Caco-2 (cell line): Measurements from ENCODE around the gene SEC16B. TPM values are rescaled to one million over a fixed set of nuclear protein-coding genes. Genes with fewer than 3 reads are reported as not detected.

Source experiments
- Bru-seq: library from RNA; stranded (reverse); fragments of 400-500 nt; gene quantifications from one replicate; lab custom pipeline; 2021; lab: Mats Ljungman, UMichigan
- BruChase-seq, 2 experiments: library from RNA; stranded (reverse); fragments of 400-500 nt; gene quantifications; one replicate each; lab custom pipeline; 2021; lab: Mats Ljungman, UMichigan
- BruUV-seq: library from RNA; stranded (reverse); fragments of 400-500 nt; replicated peaks from 2 replicates; lab custom pipeline; 2021; lab: Mats Ljungman, UMichigan
- CTCF ChIA-PET: fragments of 300-600 bp; sonication (Branson Sonifier 250); formaldehyde crosslinking; loops from one replicate; lab custom pipeline; 2022; ENCODE audit warnings: antibody characterized with exemption; lab: Charles Lee
- POLR2A ChIA-PET: fragments of 300-600 bp; sonication (Branson Sonifier 250); formaldehyde crosslinking; loops from one replicate; lab custom pipeline; 2022; ENCODE audit warnings: antibody characterized with exemption; lab: Charles Lee
- DNase-seq, 2 experiments: peaks; one replicate each; pipeline versions ENCODE4 v3.0.0 to v3.0.0-alpha.2; 2020 to 2022
- H3K27me3 ChIP-seq: replicated peaks from 2 replicates; pipeline ENCODE4 v1.6.0; 2011; ENCODE audit warnings: low read length; ENCODE audit not compliant: control insufficient read depth, insufficient read depth
- H3K36me3 ChIP-seq: 2 replicates; pipeline ENCODE4 v1.5.1; 2011; ENCODE audit warnings: low read length; ENCODE audit not compliant: control insufficient read depth, insufficient read depth
- H3K4me1 ChIP-seq: fragments of 250-450 bp; sonication (Bioruptor Pico); 2 replicates; pipeline ENCODE4 v1.5.1; 2020; ENCODE audit warnings: mild to moderate bottlenecking
- H3K4me3 ChIP-seq: 2 replicates; pipeline ENCODE4 v1.5.1; 2011; ENCODE audit warnings: low read depth, mild to moderate bottlenecking, control low read depth, low read length
- H3K9me3 ChIP-seq: fragments of 250-450 bp; sonication (Bioruptor Pico); 2 replicates; pipeline ENCODE4 v1.5.1; 2020; ENCODE audit warnings: mild to moderate bottlenecking, moderate library complexity
- H3K27ac Mint-ChIP-seq: one replicate; pipeline ENCODE4 v1.8.0; 2022; ENCODE audit warnings: mixed read lengths; ENCODE audit not compliant: unreplicated experiment
- H3K27me3 Mint-ChIP-seq: one replicate; pipeline ENCODE4 v1.8.0; 2022; ENCODE audit warnings: mixed read lengths; ENCODE audit not compliant: insufficient read depth, unreplicated experiment
- H3K36me3 Mint-ChIP-seq: one replicate; pipeline ENCODE4 v1.8.0; 2022; ENCODE audit warnings: mild to moderate bottlenecking, mixed read lengths; ENCODE audit not compliant: insufficient read depth, unreplicated experiment
- H3K4me1 Mint-ChIP-seq: one replicate; pipeline ENCODE4 v1.8.0; 2022; ENCODE audit warnings: low read depth, mixed read lengths; ENCODE audit not compliant: unreplicated experiment
- H3K4me3 Mint-ChIP-seq: one replicate; pipeline ENCODE4 v1.8.0; 2022; ENCODE audit warnings: mild to moderate bottlenecking, moderate library complexity, mixed read lengths; ENCODE audit not compliant: unreplicated experiment
- H3K9me3 Mint-ChIP-seq: one replicate; pipeline ENCODE4 v1.8.0; 2022; ENCODE audit warnings: mixed read lengths; ENCODE audit not compliant: unreplicated experiment
- CTCF ChIP-seq, 2 experiments: fragments of 200-600 bp in 1 of 2; IDR thresholded peaks; 1 replicate in 1 of 2; 2 replicates in 1 of 2; pipeline versions ENCODE4 v1.5.1 to v1.8.0; 2011 to 2022; ENCODE audit warnings: antibody characterized with exemption in 1 of 2, control low read depth in 1 of 2, inconsistent platforms in 1 of 2, low read depth in 1 of 2, low read length in 1 of 2, mild to moderate bottlenecking in 1 of 2, moderate library complexity in 1 of 2; ENCODE audit not compliant: insufficient read depth in 1 of 2, severe bottlenecking in 1 of 2, unreplicated experiment in 1 of 2
- intact Hi-C: fragments of 100-400 bp; cut with micrococcal nuclease; formaldehyde crosslinking; loops from one replicate; pipeline ENCODE4 v1.10.0; 2022; ENCODE audit not compliant: unreplicated experiment
- long read RNA-seq: library from polyadenylated mRNA; stranded (forward); transcript quantifications from one replicate; pipeline ENCODE4 v2.0.0, GENCODE V29; 2022
- total RNA-seq: library from RNA; stranded (reverse); gene quantifications from 2 replicates; pipeline ENCODE4 v1.2.3, GENCODE V29; 2022

Gene SEC16B
- 0.59 and 0.67 TPM in 2 replicates for total RNA-seq
- percentile 31 among the genes with signal in this experiment for Bru-seq, nascent RNA
- BruChase-seq, experiment 1, labeled RNA remaining after a 2-hour chase = percentile 36 among the genes with signal in this experiment
- BruChase-seq, experiment 2, labeled RNA remaining after a 6-hour chase = percentile 11 among the genes with signal in this experiment
- long read RNA-seq = 0 reads

- intact Hi-C loops = no loop called here
- ChIA-PET POLR2A (interaction anchor here (0.5 kb wide), 1 partner anchor 62 kb away, joined by 3 read pairs; no protein-coding TSS in a partner anchor), CTCF (interaction anchor here (1.0 kb wide), 1 partner anchor 72 kb away, joined by 3 read pairs; no protein-coding TSS in a partner anchor)
- Histone ChIP-seq H3K27me3 (no peaks in the 10 kb centered on the region), H3K4me3 (peak within 1 kb of the TSS; percentile 9), H3K9me3 (no peaks in the 10 kb centered on the region), H3K4me1 (peaks cover 15% of the 10 kb centered on the region), H3K36me3 (no peaks in the 10 kb centered on the region)
- Mint-ChIP-seq H3K27me3 (no peaks in the 10 kb centered on the region), H3K27ac (peak within 1 kb of the TSS; percentile 83), H3K4me1 (peaks cover 10% of the 10 kb centered on the region), H3K4me3 (peak within 1 kb of the TSS; percentile 73), H3K36me3 (no peaks in the 10 kb centered on the region), H3K9me3 (no peaks in the 10 kb centered on the region)
- no peak for TF ChIP-seq CTCF (IDR thresholded peaks at IDR 0.05; ENCODE audit: insufficient read depth in 1 of 2, low read depth in 1 of 2, low read length in 1 of 2, severe bottlenecking in 1 of 2, unreplicated experiment in 1 of 2)
- no TSS peak for BruUV-seq
- peak; percentile 63 to 80 for DNase-seq
Observed at GRCh38 chr1:177969825-177970371, at the start of gene SEC16B. Gene SEC16B, minus strand, starts transcription at chr1:177970058. Its CDS starts 2,077 bp downstream, at chr1:177967981.

- Mint-ChIP-seq H3K27ac (no peak overlapping the region), H3K4me1 (peaks cover 21% of the 10 kb centered on the region), H3K9me3 (peaks cover 10% of the 10 kb centered on the region), H3K27me3 (peaks cover 5% of the 10 kb centered on the region), H3K36me3 (no peaks in the 10 kb centered on the region), H3K4me3 (no peak overlapping the region)
- Histone ChIP-seq H3K27me3 (no peaks in the 10 kb centered on the region), H3K4me1 (peaks cover 24% of the 10 kb centered on the region), H3K9me3 (no peaks in the 10 kb centered on the region; the same call in 1 of the 2 replicates), H3K4me3 (no peak overlapping the region), H3K36me3 (no peaks in the 10 kb centered on the region)
- BruUV-seq = no TSS peak
- ChIA-PET POLR2A (no interaction called here), CTCF (no interaction called here)
- no peak for TF ChIP-seq CTCF (IDR thresholded peaks at IDR 0.05; ENCODE audit: insufficient read depth in 1 of 2, low read depth in 1 of 2, low read length in 1 of 2, severe bottlenecking in 1 of 2, unreplicated experiment in 1 of 2)
- intact Hi-C loops = no loop called here
- no peak for DNase-seq
Observed at GRCh38 chr1:178019622-178020021, 49.8 kb upstream of the SEC16B start.

- TF ChIP-seq CTCF (IDR thresholded peaks at IDR 0.05; ENCODE audit: insufficient read depth in 1 of 2, low read depth in 1 of 2, low read length in 1 of 2, severe bottlenecking in 1 of 2, unreplicated experiment in 1 of 2) = no peak
- Mint-ChIP-seq H3K4me3 (no peak overlapping the region), H3K27ac (no peak overlapping the region), H3K27me3 (peaks cover 5% of the 10 kb centered on the region), H3K36me3 (no peaks in the 10 kb centered on the region), H3K9me3 (peaks cover 10% of the 10 kb centered on the region), H3K4me1 (peaks cover 21% of the 10 kb centered on the region)
- no peaks in the 10 kb centered on the region; the same call in 1 of the 2 replicates for H3K9me3 ChIP-seq
- DNase-seq = no peak
- BruUV-seq = no TSS peak
- ChIA-PET CTCF (no interaction called here), POLR2A (no interaction called here)
- intact Hi-C loops = no loop called here
- no peaks in the 10 kb centered on the region for H3K27me3 ChIP-seq
- H3K36me3 ChIP-seq = no peaks in the 10 kb centered on the region
- H3K4me3 ChIP-seq = no peak overlapping the region
- H3K4me1 ChIP-seq = peaks cover 24% of the 10 kb centered on the region
Observed at GRCh38 chr1:178019208-178019607, 49.4 kb upstream of the SEC16B start.
